ENCODE measurements around the gene TBPL2.
A peak's percentile ranks its signal among the peaks of the same experiment; 100 is the strongest.
"Not testable (repeated sequence)": the region's sequence is repeated elsewhere in the genome, so short reads cannot be mapped to it uniquely, and the experiment has no call there.

The TBPL2 gene

GRCh38 chr14:55399852-55400251 lies 40.6 kb downstream of the TBPL2 start:
- DNase-seq = no peak

DNA sequence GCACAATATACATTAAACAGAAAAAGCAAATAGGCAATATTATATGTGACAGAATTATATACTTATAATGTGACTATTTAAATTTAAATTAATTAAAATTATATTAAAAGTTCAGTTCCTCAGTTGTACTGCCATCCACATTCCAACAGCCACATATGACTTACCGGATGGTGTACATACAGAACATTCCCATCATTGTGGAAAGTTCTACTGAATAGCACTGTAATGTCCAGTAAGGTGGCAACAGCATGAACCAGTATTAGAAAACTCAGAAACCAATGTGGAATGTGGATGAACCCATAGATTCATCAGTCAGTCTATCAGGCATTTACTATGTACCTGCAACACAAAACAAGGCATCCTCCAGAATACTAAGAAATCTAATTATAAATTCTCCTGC lies 41.2 kb downstream of the TBPL2 start:
- no peak for DNase-seq

DNA sequence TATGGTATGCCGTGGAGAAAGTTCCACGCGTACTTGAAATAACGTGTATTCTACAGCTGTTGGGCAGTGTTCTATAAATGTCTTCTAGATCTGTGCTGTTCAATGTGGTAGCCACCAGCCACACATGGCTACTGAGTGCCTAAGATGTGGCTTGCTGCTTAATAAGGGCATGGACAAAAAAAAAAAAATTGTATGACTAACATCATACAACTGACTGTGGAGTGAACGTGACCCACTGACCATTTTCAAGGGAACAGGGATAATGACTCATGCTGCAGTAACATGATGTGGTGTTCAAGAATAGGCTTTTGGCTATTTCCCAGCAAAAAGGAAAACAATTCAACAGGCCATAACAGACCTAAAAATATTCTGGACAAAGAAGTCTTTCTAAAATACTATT lies 41.7 kb downstream of the TBPL2 start:
- no peak for DNase-seq

- no peak for DNase-seq
Observed at GRCh38 chr14:55389330-55389729, 51.1 kb downstream of the TBPL2 start.

- no peak for DNase-seq
Observed at GRCh38 chr14:55388160-55388559, 52.3 kb downstream of the TBPL2 start.

- DNase-seq = no peak
Observed at GRCh38 chr14:55387121-55387520, 53.3 kb downstream of the TBPL2 start.

DNA sequence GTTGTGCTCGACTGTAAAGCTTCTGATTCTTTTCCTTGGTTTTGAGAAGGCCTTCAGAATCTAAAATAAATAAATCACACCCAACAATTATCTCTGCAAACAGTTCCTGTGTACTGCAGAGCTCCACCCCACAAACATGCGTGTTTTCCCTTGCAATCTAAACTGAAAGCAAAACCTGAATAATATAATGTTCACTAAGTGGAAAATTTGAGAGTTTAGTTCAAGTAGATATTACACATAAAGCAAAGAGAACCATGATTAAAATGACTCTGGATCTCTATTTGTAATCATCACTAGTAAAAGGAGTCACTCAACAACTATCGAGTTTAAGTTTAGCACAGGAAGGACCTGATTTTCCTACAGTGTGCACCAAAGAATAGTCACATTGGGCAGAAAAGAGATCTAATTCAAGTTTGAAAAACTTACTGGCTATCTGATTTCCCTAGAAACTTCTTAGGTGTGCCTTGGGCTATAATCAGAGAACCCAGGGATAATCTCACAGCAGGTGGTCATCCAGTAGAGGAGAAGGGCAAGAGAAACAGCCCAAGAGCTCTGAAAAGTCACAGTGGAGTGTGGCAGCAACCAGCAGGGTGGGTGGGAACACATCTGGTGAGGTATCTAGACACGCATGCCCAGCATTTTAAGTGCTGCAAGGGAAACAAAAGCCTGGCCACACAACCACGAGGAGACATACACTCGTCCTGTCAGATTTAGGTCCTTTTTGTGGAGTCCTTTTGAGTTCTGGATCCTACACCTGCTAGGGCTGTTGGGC lies 54.2 kb downstream of the TBPL2 start:
- peak in 1 of 2 experiments; percentile 19 for DNase-seq

GRCh38 chr14:55384536-55384935 lies 55.9 kb downstream of the TBPL2 start:
- DNase-seq = no peak

DNA sequence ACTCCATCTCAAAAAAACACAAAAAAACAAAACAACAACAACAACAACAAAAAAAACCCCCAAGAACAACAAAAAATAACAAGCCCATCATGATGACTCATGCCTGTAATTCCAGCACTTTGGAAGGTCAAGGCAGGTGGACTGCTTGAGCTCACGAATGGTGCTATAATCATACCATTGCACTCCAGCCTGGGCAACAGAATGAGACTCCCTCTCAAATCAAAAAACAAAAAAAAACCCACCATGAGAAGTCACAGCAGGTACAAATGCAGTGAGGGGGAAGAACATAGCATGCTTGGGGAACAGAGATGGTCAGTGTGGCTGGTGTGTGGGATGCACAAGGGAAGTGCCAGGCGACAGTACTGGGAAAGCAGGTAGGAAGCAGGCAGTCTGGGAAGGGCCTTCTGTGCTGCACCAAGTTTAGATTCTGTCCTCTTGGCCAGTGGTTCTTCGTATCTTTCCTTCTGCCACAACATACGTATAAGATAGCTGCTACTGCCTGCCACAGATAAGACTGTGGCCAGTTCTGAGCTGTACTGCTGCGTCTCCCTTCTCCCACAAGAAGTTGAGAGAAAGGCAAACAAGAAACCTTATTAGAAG lies 56.8 kb downstream of the TBPL2 start:
- no peak for DNase-seq

DNA sequence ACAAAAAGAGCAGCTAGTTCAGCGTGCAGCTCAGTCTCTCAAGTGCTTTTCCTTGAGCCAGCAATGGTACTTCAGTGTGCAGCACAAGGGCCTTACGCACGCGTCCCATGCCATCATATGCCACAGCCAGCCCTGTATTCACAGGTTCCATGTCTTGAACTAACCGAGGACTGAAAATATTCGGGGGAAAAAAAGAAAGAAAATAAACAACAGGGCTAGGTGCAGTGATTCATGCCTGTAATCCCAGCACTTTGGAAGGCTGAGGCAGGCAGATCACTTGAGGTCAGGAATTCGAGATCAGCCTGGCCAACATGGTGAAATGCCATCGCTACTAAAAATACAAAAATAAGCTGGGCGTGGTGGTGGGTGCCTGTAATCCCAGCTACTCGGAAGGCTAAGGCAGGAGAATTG lies 57.4 kb downstream of the TBPL2 start:
- not testable (repeated sequence) for DNase-seq

GRCh38 chr14:55382483-55382882 lies 57.9 kb downstream of the TBPL2 start:
- no peak for DNase-seq

- DNase-seq = no peak
Observed at GRCh38 chr14:55381561-55381960, 58.9 kb downstream of the TBPL2 start.

- no peak for DNase-seq
Observed at GRCh38 chr14:55381040-55381439, 59.4 kb downstream of the TBPL2 start.

- DNase-seq = no peak
Observed at GRCh38 chr14:55377236-55377635, 63.2 kb downstream of the TBPL2 start.

GRCh38 chr14:55374771-55375170 lies 65.6 kb downstream of the TBPL2 start:
- DNase-seq = no peak

- peak in 1 of 2 experiments; percentile 50 for DNase-seq
Observed at GRCh38 chr14:55373784-55374705, 66.4 kb downstream of the TBPL2 start.

DNA sequence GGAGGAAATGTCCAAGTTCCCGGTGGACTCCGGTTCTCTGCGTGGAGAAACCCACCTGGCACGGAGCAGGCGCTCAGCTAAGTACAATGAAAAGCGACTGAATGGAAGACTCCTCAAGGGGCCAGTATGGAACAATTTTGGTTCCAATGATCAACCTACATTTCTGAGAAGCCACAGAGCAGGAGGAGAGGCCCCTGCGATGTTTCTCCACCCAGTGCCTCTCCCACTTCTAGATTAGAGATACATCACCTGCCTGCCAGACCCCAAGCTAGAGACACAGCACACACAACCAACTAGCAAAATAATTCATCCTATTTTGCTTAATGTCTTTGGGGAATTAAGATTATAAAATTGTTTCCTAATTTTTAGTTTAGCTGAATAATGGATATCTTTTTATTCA lies 67.6 kb downstream of the TBPL2 start:
- no peak for DNase-seq

GRCh38 chr14:55372423-55372822 lies 68.0 kb downstream of the TBPL2 start:
- DNase-seq = no peak

- DNase-seq = no peak
Observed at GRCh38 chr14:55370883-55371455, 69.4 kb downstream of the TBPL2 start.

- no peak for DNase-seq
Observed at GRCh38 chr14:55366271-55366670, 74.1 kb downstream of the TBPL2 start.

Measured in stimulated activated CD4-positive, alpha-beta T cell treated with anti-CD3 and anti-CD28 coated beads, Interleukin-4, amount 100 ng/mL, for 4 hours (primary cell).